AG04450 (cell line): ENCODE data around the gene MYBPC3. TPM values are rescaled to one million over a fixed set of nuclear protein-coding genes. Genes with fewer than 3 reads are reported as not detected.

ENCODE experiments used
- CTCF ChIA-PET: fragments of 300-600, 350-600 bp; formaldehyde crosslinking; extraction: SDS; loops from one replicate; lab custom pipeline; 2022; ENCODE audit warnings: antibody characterized with exemption, inconsistent platforms; lab: Charles Lee
- POLR2A ChIA-PET: fragments of 350-600 bp; formaldehyde crosslinking; extraction: SDS; loops from one replicate; lab custom pipeline; 2021; ENCODE audit warnings: antibody characterized with exemption, inconsistent platforms; lab: Yijun Ruan, JAX
- DNase-seq: peaks from one replicate; pipeline ENCODE4 v3.0.0-alpha.2; 2011; ENCODE audit warnings: low read depth, low spot score
- H3K27ac ChIP-seq: one replicate; pipeline ENCODE4 v1.5.1; 2012; ENCODE audit warnings: low read depth, low read length, control low read depth
- H3K27me3 ChIP-seq: one replicate; pipeline ENCODE4 v1.6.0; 2012; ENCODE audit warnings: low read length; ENCODE audit not compliant: control insufficient read depth, insufficient read depth
- H3K4me3 ChIP-seq: 2 replicates; pipeline ENCODE4 v1.5.1; 2011; ENCODE audit warnings: mild to moderate bottlenecking, low read depth, low read length, control low read depth
- H3K9me3 ChIP-seq: 2 replicates; pipeline ENCODE4 v1.5.1; 2012; ENCODE audit warnings: low read length; ENCODE audit not compliant: control insufficient read depth, insufficient read depth
- polyA plus RNA-seq: library from polyadenylated mRNA; depleted of rRNA; stranded (reverse); fragments of >200 nt; gene quantifications from 2 replicates; pipeline ENCODE4 v1.2.3, GENCODE V29; 2011
- TF ChIP-seq, protein P1 (sequence below): IDR thresholded peaks from 2 replicates; pipeline ENCODE4 v1.5.1; 2011; ENCODE audit warnings: low read depth, low read length, control low read depth, inconsistent platforms

MYBPC3 gene
- polyA plus RNA-seq, 1 experiment, result not detected

DNA sequence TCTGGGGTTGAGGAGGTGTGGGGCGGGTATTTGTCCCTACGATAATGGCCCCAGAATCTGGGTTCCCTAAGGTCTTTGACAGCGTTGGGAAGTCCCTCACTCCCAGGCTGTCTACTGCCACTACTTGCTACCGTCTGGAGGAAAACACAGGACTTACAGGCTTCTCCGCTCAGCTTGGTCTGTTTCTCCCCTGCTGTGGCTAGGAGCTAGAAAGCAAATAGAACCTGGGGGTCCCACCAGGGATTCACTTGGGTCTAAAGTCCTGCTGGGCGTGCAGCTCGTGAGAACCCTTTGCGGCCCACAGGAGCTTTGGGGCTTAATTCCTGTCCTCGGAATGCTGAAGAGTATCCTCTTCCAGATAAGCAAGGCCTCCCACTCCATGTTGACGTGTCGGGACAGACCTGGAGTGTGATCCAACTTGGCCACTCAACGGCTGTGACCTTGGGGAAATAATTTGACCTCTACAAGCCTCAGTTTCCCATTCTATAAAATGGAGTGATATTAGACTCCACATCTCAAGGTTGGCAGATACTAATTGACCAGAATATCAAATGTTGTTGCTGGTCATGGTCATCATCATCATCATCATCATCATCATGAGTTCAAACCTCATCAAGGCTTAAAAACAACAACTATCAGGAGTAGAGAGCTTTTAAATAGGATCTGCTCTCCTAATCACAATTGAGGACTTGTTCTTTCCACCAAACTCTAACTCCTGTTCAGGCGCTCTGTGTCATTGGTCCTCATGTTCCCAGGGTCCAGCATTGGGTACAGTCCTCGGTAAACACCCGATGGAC, 1.7 kb upstream of the MYBPC3 start:
- no peaks in the 10 kb centered on the region for H3K27me3 ChIP-seq
- H3K9me3 ChIP-seq, result no peaks in the 10 kb centered on the region; the same call in 1 of the 2 replicates
- no peak for DNase-seq
- H3K27ac ChIP-seq, result no peak overlapping the region
- ChIA-PET POLR2A (no interaction called here), CTCF (interaction anchor here (0.6 to 2.5 kb wide), 21 partner anchors 11 to 201 kb away, joined by 3 to 43 read pairs (median 7); partner anchors contain the start of genes ARFGAP2, NR1H3 and PACSIN3)
- no peak overlapping the region for H3K4me3 ChIP-seq
- TF ChIP-seq, protein P1, sequence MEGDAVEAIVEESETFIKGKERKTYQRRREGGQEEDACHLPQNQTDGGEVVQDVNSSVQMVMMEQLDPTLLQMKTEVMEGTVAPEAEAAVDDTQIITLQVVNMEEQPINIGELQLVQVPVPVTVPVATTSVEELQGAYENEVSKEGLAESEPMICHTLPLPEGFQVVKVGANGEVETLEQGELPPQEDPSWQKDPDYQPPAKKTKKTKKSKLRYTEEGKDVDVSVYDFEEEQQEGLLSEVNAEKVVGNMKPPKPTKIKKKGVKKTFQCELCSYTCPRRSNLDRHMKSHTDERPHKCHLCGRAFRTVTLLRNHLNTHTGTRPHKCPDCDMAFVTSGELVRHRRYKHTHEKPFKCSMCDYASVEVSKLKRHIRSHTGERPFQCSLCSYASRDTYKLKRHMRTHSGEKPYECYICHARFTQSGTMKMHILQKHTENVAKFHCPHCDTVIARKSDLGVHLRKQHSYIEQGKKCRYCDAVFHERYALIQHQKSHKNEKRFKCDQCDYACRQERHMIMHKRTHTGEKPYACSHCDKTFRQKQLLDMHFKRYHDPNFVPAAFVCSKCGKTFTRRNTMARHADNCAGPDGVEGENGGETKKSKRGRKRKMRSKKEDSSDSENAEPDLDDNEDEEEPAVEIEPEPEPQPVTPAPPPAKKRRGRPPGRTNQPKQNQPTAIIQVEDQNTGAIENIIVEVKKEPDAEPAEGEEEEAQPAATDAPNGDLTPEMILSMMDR, result no peak

DNA sequence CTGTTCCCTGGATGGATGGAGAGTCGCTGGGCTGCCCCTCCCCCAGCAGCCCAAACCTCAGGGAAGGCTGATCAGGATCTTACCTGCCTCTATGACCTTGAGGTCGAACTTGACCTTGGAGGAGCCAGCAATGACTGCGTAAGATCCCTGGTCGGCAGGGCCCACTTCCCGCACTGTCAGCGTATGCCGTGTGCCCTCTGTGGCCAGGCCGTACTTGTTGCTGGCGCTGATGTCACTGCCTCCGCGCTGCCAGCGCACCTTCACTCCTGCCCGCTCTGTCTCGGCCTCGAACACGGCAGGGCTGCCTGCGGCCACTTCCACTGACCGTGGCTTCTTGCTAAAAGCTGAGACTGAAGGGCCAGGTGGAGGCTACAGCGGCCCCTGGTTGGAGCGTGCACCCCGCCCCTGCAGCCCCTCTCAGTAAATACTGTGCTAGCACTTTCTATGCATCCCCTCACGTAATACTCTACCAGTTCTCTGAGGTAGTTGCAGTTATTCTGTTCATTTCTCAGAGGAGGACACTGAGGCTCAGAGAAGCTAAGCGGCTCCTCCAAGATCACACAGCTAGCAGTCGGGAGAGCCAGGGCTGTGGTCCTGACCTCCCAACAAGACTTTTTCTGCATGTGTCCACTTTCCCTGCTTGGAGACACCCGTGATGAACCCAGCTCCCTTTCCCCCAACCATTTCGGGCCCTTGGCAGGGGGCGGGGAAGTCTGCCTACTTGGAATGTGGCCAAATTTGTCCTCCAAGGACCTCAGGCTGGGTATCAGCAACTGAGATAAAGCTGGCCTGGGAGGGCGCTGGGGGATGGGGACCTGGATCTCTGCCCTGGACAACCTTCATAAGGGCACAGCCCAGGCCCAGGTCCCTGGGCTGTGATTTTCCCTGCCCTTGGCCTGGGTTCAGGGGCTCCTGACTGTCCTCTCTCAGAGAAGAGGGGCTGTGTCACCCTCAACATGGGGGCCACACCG, 1.1 kb downstream of the MYBPC3 start:
- TF ChIP-seq, protein P1, result no peak
- no peaks in the 10 kb centered on the region; the same call in 1 of the 2 replicates for H3K9me3 ChIP-seq
- DNase-seq, result no peak
- ChIA-PET POLR2A (interaction anchor here (0.6 kb wide), 1 partner anchor 15 kb away, joined by 6 read pairs; no protein-coding TSS in a partner anchor), CTCF (interaction anchor here (1.1 kb wide), 1 partner anchor 94 kb away, joined by 4 read pairs; the partner anchor contains the start of gene NR1H3)
- no peak overlapping the region for H3K27ac ChIP-seq
- peaks cover 13% of the 10 kb centered on the region for H3K27me3 ChIP-seq
- H3K4me3 ChIP-seq, result no peak overlapping the region

GRCh38 chr11:47350315-47350714, 2.2 kb downstream of the MYBPC3 start:
- no peak for DNase-seq
- H3K9me3 ChIP-seq, result no peaks in the 10 kb centered on the region; the same call in 1 of the 2 replicates
- H3K27me3 ChIP-seq, result peaks cover 22% of the 10 kb centered on the region
- TF ChIP-seq, protein P1, result no peak
- no peak overlapping the region for H3K4me3 ChIP-seq
- CTCF ChIA-PET, result no interaction called here
- H3K27ac ChIP-seq, result no peak overlapping the region
- POLR2A ChIA-PET, result no interaction called here

DNA sequence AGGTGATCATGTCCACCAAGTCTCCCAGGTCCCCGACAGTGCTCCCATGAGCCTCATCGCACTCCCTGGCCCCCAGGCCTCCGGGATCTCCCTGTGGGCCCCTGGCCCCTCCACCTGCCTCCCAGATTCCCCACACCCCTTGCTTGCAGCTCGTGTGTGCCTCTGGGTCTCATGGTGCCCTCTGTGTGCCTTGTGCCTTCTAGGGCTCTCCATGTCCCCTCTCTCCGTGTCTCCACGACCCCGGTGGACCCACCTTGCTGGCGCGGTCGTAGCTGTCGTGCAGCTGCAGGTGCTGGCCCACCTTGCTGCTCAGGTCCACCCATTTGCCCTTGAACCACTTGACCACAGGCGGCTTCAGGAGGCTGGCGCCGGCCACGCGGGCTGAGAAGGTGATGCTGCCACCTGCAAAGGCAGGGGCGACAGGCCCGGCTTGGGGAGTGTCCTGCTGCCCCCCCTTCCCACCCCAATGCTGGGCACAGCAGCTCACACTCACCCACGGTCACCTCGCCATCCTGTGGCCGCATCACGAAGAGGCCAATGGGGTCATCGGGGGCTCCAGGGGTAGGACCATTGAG, 2.9 kb downstream of the MYBPC3 start:
- TF ChIP-seq, protein P1, result no peak
- POLR2A ChIA-PET, result no interaction called here
- peaks cover 25% of the 10 kb centered on the region for H3K27me3 ChIP-seq
- no peak for DNase-seq
- no peak overlapping the region for H3K27ac ChIP-seq
- CTCF ChIA-PET, result no interaction called here
- no peak overlapping the region for H3K4me3 ChIP-seq
- H3K9me3 ChIP-seq, result no peaks in the 10 kb centered on the region; the same call in 1 of the 2 replicates
